Measurements from ENCODE around the gene LIPA.

The LIPA gene

GRCh38 chr10:89238956-89239644 lies 12.5 kb downstream of the LIPA start:
- DNase-seq, result no peak

- DNase-seq, result no peak
These were observed 13.7 kb downstream of the LIPA start for GRCh38 chr10:89237849-89238248.

- no peak for DNase-seq
These were observed 15.3 kb downstream of the LIPA start for GRCh38 chr10:89236226-89236797.

GRCh38 chr10:89235073-89235798 lies 16.3 kb downstream of the LIPA start:
- DNase-seq, result no peak

GRCh38 chr10:89233033-89233432 lies 18.5 kb downstream of the LIPA start:
- DNase-seq, result no peak

- no peak for DNase-seq
These were observed 22.6 kb downstream of the LIPA start for GRCh38 chr10:89228962-89229361.

GRCh38 chr10:89228146-89228545 lies 23.4 kb downstream of the LIPA start:
- no peak for DNase-seq

GRCh38 chr10:89226891-89227290 lies 24.7 kb downstream of the LIPA start:
- no peak for DNase-seq

GRCh38 chr10:89224739-89225443 lies 26.7 kb downstream of the LIPA start:
- no peak for DNase-seq

- no peak for DNase-seq
These were observed 29.7 kb downstream of the LIPA start for GRCh38 chr10:89221919-89222318.

GRCh38 chr10:89219513-89220218 lies 31.9 kb downstream of the LIPA start:
- DNase-seq, result no peak

GRCh38 chr10:89217057-89217990 lies 34.3 kb downstream of the LIPA start:
- DNase-seq, result no peak

GRCh38 chr10:89216056-89216455 lies 35.5 kb downstream of the LIPA start:
- no peak for DNase-seq

GRCh38 chr10:89215511-89215910 lies 36.1 kb downstream of the LIPA start:
- DNase-seq, result no peak

GRCh38 chr10:89214566-89215165 lies 36.9 kb downstream of the LIPA start:
- DNase-seq, result no peak

- DNase-seq, result no peak
These were observed 38.3 kb downstream of the LIPA start for GRCh38 chr10:89213191-89213808.

- no peak for DNase-seq
These were observed 40.7 kb downstream of the LIPA start for GRCh38 chr10:89210794-89211425.

- DNase-seq, result no peak
These were observed 41.9 kb downstream of the LIPA start for GRCh38 chr10:89209718-89210117.

- DNase-seq, result no peak
These were observed 43.6 kb downstream of the LIPA start for GRCh38 chr10:89207801-89208551.
